ENCODE measurements around the gene SEMA3F.

DNA sequence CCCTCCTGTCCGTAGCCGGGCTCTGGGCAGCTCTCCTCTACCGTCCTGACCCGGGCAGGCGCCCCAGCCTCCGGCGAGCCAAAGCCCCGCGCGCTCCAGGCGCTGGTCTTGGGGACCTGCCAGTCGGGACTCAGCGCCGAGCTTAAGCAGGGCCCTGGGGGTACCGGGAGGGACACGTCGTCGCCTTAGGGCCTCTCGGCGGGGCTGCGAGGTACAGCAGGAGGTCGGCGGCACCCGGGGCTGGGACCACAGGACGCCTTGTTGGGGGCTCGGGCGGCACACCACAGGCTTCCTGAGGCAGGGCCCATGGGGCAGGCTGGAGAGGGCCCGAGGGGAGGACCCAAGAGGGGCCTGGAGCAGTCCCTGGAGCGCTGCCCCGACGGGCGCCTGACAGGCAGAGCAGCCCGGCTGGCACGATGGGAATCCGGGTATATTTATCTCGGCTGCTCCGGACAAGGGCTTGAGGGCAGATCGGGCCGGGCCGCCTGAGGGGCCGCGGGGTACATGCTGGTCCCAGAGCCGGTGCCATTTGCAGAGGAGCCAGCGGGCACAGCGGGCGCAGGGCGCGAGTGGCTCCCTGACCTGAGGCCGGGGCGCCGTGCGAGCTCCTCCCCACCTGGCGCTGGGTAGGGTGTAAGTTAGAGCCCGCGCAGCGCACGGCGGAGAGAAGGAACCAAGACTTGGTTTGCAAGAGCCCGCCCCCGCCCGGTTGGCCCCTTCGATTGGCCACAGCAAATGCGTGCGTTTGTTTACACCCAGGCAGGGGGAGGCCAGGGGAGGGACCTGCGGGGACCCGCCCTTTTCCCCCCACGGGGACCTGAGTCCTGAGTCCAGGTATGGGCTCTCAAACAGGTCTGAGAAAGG, 50.5 kb downstream of the SEMA3F start:
- TF ChIP-seq POLR2A (IDR thresholded peaks at IDR 0.05), result no peak
- TF ChIP-seq, protein P1, sequence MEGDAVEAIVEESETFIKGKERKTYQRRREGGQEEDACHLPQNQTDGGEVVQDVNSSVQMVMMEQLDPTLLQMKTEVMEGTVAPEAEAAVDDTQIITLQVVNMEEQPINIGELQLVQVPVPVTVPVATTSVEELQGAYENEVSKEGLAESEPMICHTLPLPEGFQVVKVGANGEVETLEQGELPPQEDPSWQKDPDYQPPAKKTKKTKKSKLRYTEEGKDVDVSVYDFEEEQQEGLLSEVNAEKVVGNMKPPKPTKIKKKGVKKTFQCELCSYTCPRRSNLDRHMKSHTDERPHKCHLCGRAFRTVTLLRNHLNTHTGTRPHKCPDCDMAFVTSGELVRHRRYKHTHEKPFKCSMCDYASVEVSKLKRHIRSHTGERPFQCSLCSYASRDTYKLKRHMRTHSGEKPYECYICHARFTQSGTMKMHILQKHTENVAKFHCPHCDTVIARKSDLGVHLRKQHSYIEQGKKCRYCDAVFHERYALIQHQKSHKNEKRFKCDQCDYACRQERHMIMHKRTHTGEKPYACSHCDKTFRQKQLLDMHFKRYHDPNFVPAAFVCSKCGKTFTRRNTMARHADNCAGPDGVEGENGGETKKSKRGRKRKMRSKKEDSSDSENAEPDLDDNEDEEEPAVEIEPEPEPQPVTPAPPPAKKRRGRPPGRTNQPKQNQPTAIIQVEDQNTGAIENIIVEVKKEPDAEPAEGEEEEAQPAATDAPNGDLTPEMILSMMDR (IDR thresholded peaks at IDR 0.05), result no peak
